Testis (tissue), 2 donors: ENCODE measurements around the gene SLC49A3.

Experiments
- CTCF ChIP-seq, 3 experiments: fragments of 450-650 bp in 2 of 3; fragments of 200-600 bp in 1 of 3; sonication (generic) in 1 of 3; IDR thresholded peaks; one replicate each; pipeline ENCODE4 v1.5.1; 2016 to 2019; ENCODE audit warnings: antibody characterized with exemption in 3 of 3, mild to moderate bottlenecking in 2 of 3, moderate library complexity in 1 of 3
- POLR2A ChIP-seq: fragments of 450-650 bp; IDR thresholded peaks from one replicate; pipeline ENCODE4 v1.6.1; 2017; ENCODE audit warnings: antibody characterized with exemption, mild to moderate bottlenecking, moderate library complexity

- TF ChIP-seq CTCF (IDR thresholded peaks at IDR 0.05) (no peak), POLR2A (no peak)
These were observed 17.2 kb downstream of the SLC49A3 start for GRCh38 chr4:671769-672168.
